Adrenal gland (tissue), 5 donors: ENCODE measurements around the gene GRPEL2.

Source experiments
- POLR2A ChIP-seq, 2 donors: fragments of 450-650 bp; IDR thresholded peaks; one replicate each; pipeline ENCODE4 v1.6.1; 2017; ENCODE audit warnings: antibody characterized with exemption in 2 of 2, mild to moderate bottlenecking in 2 of 2, moderate library complexity in 1 of 2
- TF ChIP-seq, protein P1 (sequence below), 6 experiments: fragments of 450-650 bp in 4 of 6; fragments of 200-600 bp in 2 of 6; sonication (generic) in 1 of 6; IDR thresholded peaks; 1 replicate in 5 of 6; 2 replicates in 1 of 6; pipeline versions ENCODE4 v1.5.1 to v1.8.0; 2016 to 2021; ENCODE audit warnings: antibody characterized with exemption in 6 of 6, mild to moderate bottlenecking in 2 of 6, moderate library complexity in 1 of 6
- donor health status: DM: no; HTN: no; CAD: no.

DNA sequence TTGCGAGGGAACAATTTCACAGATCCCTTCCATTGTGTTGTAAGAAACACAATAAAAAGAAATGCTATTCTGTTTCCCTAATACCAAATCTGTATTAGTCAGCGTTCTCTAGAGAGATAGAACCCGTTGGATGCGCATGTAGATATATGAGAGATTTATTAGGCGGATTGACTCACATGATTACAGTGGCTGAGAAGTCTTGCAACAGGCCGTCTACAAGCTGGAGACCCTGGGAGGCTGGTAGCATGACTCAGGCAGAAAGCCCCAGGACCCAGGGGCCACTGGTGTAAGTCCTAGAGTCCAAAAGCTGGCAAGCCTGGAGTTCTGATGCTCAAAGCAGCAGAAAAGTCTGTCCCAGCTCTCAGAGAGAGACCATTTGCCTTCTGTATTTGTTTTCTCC, 52.2 kb downstream of the GRPEL2 start:
- TF ChIP-seq, protein P1, sequence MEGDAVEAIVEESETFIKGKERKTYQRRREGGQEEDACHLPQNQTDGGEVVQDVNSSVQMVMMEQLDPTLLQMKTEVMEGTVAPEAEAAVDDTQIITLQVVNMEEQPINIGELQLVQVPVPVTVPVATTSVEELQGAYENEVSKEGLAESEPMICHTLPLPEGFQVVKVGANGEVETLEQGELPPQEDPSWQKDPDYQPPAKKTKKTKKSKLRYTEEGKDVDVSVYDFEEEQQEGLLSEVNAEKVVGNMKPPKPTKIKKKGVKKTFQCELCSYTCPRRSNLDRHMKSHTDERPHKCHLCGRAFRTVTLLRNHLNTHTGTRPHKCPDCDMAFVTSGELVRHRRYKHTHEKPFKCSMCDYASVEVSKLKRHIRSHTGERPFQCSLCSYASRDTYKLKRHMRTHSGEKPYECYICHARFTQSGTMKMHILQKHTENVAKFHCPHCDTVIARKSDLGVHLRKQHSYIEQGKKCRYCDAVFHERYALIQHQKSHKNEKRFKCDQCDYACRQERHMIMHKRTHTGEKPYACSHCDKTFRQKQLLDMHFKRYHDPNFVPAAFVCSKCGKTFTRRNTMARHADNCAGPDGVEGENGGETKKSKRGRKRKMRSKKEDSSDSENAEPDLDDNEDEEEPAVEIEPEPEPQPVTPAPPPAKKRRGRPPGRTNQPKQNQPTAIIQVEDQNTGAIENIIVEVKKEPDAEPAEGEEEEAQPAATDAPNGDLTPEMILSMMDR (IDR thresholded peaks at IDR 0.05), result no peak
- peak in 1 of 2 donors; percentile 15 for TF ChIP-seq POLR2A (IDR thresholded peaks at IDR 0.05)
